HepG2 (cell line): ENCODE data around the gene ACSL3. TPM values are rescaled to one million over a fixed set of nuclear protein-coding genes. Genes with fewer than 3 reads are reported as not detected.

ENCODE experiments used
- ATAC-seq: fragments of 200-7000 bp; cut with Tn5 transposase; 3 replicates; pipeline ENCODE4 v1.9.1; 2020; ENCODE audit warnings: mild to moderate bottlenecking, moderate library complexity
- BruUV-seq: library from RNA; stranded (reverse); fragments of 400-500 nt; replicated peaks from 2 replicates; lab custom pipeline; 2021; lab: Mats Ljungman, UMichigan
- CTCF ChIA-PET: fragments of 300-600 bp; formaldehyde crosslinking; extraction: SDS; loops from one replicate; lab custom pipeline; 2021; ENCODE audit warnings: low total read pairs, inconsistent platforms, low intra/inter-chr PET ratio; lab: Yijun Ruan, JAX
- POLR2A ChIA-PET: fragments of 350-600 bp; sonication (Branson Sonifier 250); formaldehyde crosslinking; loops from one replicate; lab custom pipeline; 2020; ENCODE audit warnings: antibody characterized with exemption, inconsistent platforms; lab: Yijun Ruan, JAX
- DNase-seq: peaks from one replicate; pipeline ENCODE4 v3.0.0-alpha.2; 2015; ENCODE audit warnings: low spot score
- FAIRE-seq: peaks from 3 replicates; lab custom pipeline; 2011; peaks lifted over from hg19 to GRCh38; lab: Jason Lieb, UNC
- H2AFZ ChIP-seq: one replicate; pipeline ENCODE4 v1.6.1; 2011; ENCODE audit warnings: low read length, inconsistent platforms
- H3K27ac ChIP-seq: fragments of 300-600 bp; 3 replicates; pipeline ENCODE4 v1.8.0; 2011; ENCODE audit warnings: mixed run types, mild to moderate bottlenecking, mixed read lengths, low read length, inconsistent platforms; ENCODE audit not compliant: insufficient read depth; ENCODE audit errors: extremely low read length
- H3K27me3 ChIP-seq, 2 experiments: fragments of 200-600 bp in 1 of 2; 2 replicates in 1 of 2; 3 replicates in 1 of 2; pipeline versions ENCODE4 v1.6.0 to v1.8.0; 2011; ENCODE audit warnings: low read length in 2 of 2, mild to moderate bottlenecking in 2 of 2, moderate library complexity in 2 of 2, inconsistent platforms in 1 of 2; ENCODE audit not compliant: insufficient read depth in 2 of 2, control insufficient read depth in 1 of 2
- H3K36me3 ChIP-seq, 2 experiments: fragments of 200-600 bp in 1 of 2; replicated peaks in 1 of 2; 2 replicates in 1 of 2; 3 replicates in 1 of 2; pipeline versions ENCODE4 v1.5.1 to v1.8.0; 2011; ENCODE audit warnings: low read length in 2 of 2, inconsistent platforms in 1 of 2; ENCODE audit not compliant: insufficient read depth in 2 of 2, control insufficient read depth in 1 of 2
- H3K4me1 ChIP-seq: 2 replicates; pipeline ENCODE4 v1.5.1; 2012; ENCODE audit warnings: low read length, inconsistent platforms; ENCODE audit not compliant: insufficient read depth
- H3K4me2 ChIP-seq: 2 replicates; pipeline ENCODE4 v1.6.0; 2011; ENCODE audit warnings: low read depth, low read length, inconsistent platforms
- H3K4me3 ChIP-seq, 3 experiments: fragments of 200-600 bp in 1 of 3; sonication (generic), shearing (Covaris generic) in 1 of 3; replicated peaks in 1 of 3; 2 replicates each; pipeline ENCODE4 v1.5.1; 2011 to 2016; ENCODE audit warnings: low read length in 3 of 3, inconsistent platforms in 2 of 3, low read depth in 2 of 3, mild to moderate bottlenecking in 2 of 3, control low read depth in 1 of 3, mixed read lengths in 1 of 3; ENCODE audit not compliant: insufficient read depth in 1 of 3
- H3K79me2 ChIP-seq: one replicate; pipeline ENCODE4 v1.6.1; 2011; ENCODE audit warnings: low read length, inconsistent platforms; ENCODE audit not compliant: insufficient read depth
- H3K9ac ChIP-seq: 2 replicates; pipeline ENCODE4 v1.6.0; 2011; ENCODE audit warnings: mild to moderate bottlenecking, low read depth, low read length, inconsistent platforms; ENCODE audit not compliant: insufficient read depth
- H3K9me3 ChIP-seq: 2 replicates; pipeline ENCODE4 v1.5.1; 2012; ENCODE audit warnings: mild to moderate bottlenecking, low read length
- H4K20me1 ChIP-seq: 2 replicates; pipeline ENCODE4 v1.6.0; 2011; ENCODE audit warnings: inconsistent platforms, mild to moderate bottlenecking, low read length, moderate library complexity; ENCODE audit not compliant: insufficient read depth
- E2F5 ChIP-seq: sonication (generic); formaldehyde crosslinking; conservative IDR thresholded peaks from 2 replicates; pipeline ENCODE4 v1.4.0; 2020; ENCODE audit warnings: missing genetic modification reagents
- FOXA1 ChIP-seq, 2 experiments: fragments of 450-650 bp in 1 of 2; sonication (generic) in 1 of 2; formaldehyde crosslinking in 1 of 2; IDR thresholded peaks; 2 replicates each; pipeline versions ENCODE4 v1.4.0 to v1.6.1; 2016 to 2020; ENCODE audit warnings: missing genetic modification reagents in 1 of 2
- GLMP ChIP-seq: sonication (generic); formaldehyde crosslinking; IDR thresholded peaks from 2 replicates; pipeline ENCODE4 v1.9.0; 2021; ENCODE audit warnings: missing genetic modification reagents, mild to moderate bottlenecking, borderline replicate concordance
- HIVEP1 ChIP-seq: sonication (generic); formaldehyde crosslinking; IDR thresholded peaks from 2 replicates; pipeline ENCODE4 v1.4.0; 2020; ENCODE audit warnings: mild to moderate bottlenecking, missing genetic modification reagents
- HOMEZ ChIP-seq: IDR thresholded peaks from 2 replicates; pipeline ENCODE4 v1.6.1; 2016; ENCODE audit warnings: low read depth
- HOXD1 ChIP-seq: sonication (generic); formaldehyde crosslinking; IDR thresholded peaks from 2 replicates; pipeline ENCODE4 v1.5.0; 2020; ENCODE audit warnings: missing genetic modification reagents
- KLF6 ChIP-seq: IDR thresholded peaks from 2 replicates; pipeline ENCODE4 v1.8.0; 2016; ENCODE audit warnings: missing biosample characterization, missing genetic modification reagents
- MATR3 ChIP-seq: sonication (generic); formaldehyde crosslinking; IDR thresholded peaks from 2 replicates; pipeline ENCODE4 v1.4.0; 2020; ENCODE audit warnings: missing genetic modification reagents
- NBN ChIP-seq: fragments of 450-650 bp; conservative IDR thresholded peaks from 2 replicates; pipeline ENCODE4 v1.6.1; 2017
- NFKB2 ChIP-seq: sonication (generic); formaldehyde crosslinking; IDR thresholded peaks from 2 replicates; pipeline ENCODE4 v1.4.0; 2020; ENCODE audit warnings: missing genetic modification reagents, borderline replicate concordance
- TARDBP ChIP-seq: sonication (generic); formaldehyde crosslinking; IDR thresholded peaks from 2 replicates; pipeline ENCODE4 v1.8.0; 2022; ENCODE audit warnings: mild to moderate bottlenecking, missing genetic modification reagents
- TEAD2 ChIP-seq: sonication (generic); formaldehyde crosslinking; IDR thresholded peaks from 2 replicates; pipeline ENCODE4 v1.9.0; 2021; ENCODE audit warnings: missing genetic modification reagents
- TFDP2 ChIP-seq: sonication (generic); formaldehyde crosslinking; IDR thresholded peaks from 2 replicates; pipeline ENCODE4 v1.4.0; 2020; ENCODE audit warnings: missing genetic modification reagents
- ZBTB7A ChIP-seq: sonication (generic); formaldehyde crosslinking; IDR thresholded peaks from 2 replicates; pipeline ENCODE4 v1.8.0; 2022; ENCODE audit warnings: mild to moderate bottlenecking, missing genetic modification reagents
- ZMYM3 ChIP-seq: sonication (generic); formaldehyde crosslinking; IDR thresholded peaks from 2 replicates; pipeline ENCODE4 v1.5.1; 2020; ENCODE audit warnings: mild to moderate bottlenecking, missing genetic modification reagents
- ZNF253 ChIP-seq: sonication (generic); formaldehyde crosslinking; IDR thresholded peaks from 2 replicates; pipeline ENCODE4 v1.8.0; 2022; ENCODE audit warnings: mild to moderate bottlenecking, missing genetic modification reagents, borderline replicate concordance
- ZNF430 ChIP-seq: sonication (generic); formaldehyde crosslinking; IDR thresholded peaks from 2 replicates; pipeline ENCODE4 v1.9.0; 2021; ENCODE audit warnings: mild to moderate bottlenecking, missing genetic modification reagents
- ZNF557 ChIP-seq: sonication (generic); formaldehyde crosslinking; IDR thresholded peaks from 2 replicates; pipeline ENCODE4 v1.4.0; 2020; ENCODE audit warnings: missing genetic modification reagents
- ZNF75D ChIP-seq: sonication (generic); formaldehyde crosslinking; IDR thresholded peaks from 2 replicates; pipeline ENCODE4 v1.8.1; 2023; ENCODE audit warnings: missing genetic modification reagents, mild to moderate bottlenecking, borderline replicate concordance
- ZNF788 ChIP-seq: sonication (generic); formaldehyde crosslinking; IDR thresholded peaks from 2 replicates; pipeline ENCODE4 v1.5.0; 2020; ENCODE audit warnings: mild to moderate bottlenecking, missing genetic modification reagents, borderline replicate concordance
- ZNF879 ChIP-seq: sonication (generic); formaldehyde crosslinking; IDR thresholded peaks from 2 replicates; pipeline ENCODE4 v1.8.1; 2023; ENCODE audit warnings: missing genetic modification reagents
- WGBS: methylation state at CpG from one replicate; pipeline ENCODE4 v1.1.6; 2017; ENCODE audit warnings: low lambda C conversion rate; 5-methylcytosine and 5-hydroxymethylcytosine counted together
- in situ Hi-C: cut with HindIII; loops from 2 replicates; pipeline ENCODE4 v1.10.0; 2017; ENCODE audit warnings: low pct_unique_long_range_greater_than_20kb; ENCODE audit not compliant: extremely low pct_ligation_motif_present
- intact Hi-C: fragments of 100-400 bp; cut with micrococcal nuclease; formaldehyde crosslinking; loops from one replicate; pipeline ENCODE4 v1.10.0; 2022; ENCODE audit not compliant: unreplicated experiment
- polyA plus RNA-seq, 8 experiments: library from polyadenylated mRNA; depleted of rRNA in 3 of 8; stranded (reverse) in 7 of 8; unstranded in 1 of 8; fragments of >200 nt; fragmentation: Illumina TruSeq in 4 of 8; extraction: Trizol in 4 of 8; gene quantifications; 2 replicates each; pipeline versions ENCODE4 v1.2.1 to v1.2.3, GENCODE V29; 2011 to 2016; ENCODE audit warnings: low read depth in 4 of 8, missing spikeins in 1 of 8, mixed read lengths in 1 of 8; ENCODE audit not compliant: insufficient read depth in 1 of 8
- total RNA-seq, 5 experiments: library from RNA; depleted of rRNA; stranded (reverse); fragments of >200 nt; fragmentation: Illumina TruSeq; extraction: Trizol; gene quantifications; 2 replicates each; pipeline ENCODE4 v1.2.3, GENCODE V29; 2016; ENCODE audit warnings: low read depth in 1 of 5

ACSL3 gene
- total and polyA plus RNA-seq, 2 of the 13 experiments (the other 11 are each of a cell fraction or from before 2014, with no cell fraction given), result 305 to 365 TPM

- DNase-seq (peak; percentile 61), ATAC-seq (no peak), FAIRE-seq (no peak)
- CTCF ChIA-PET, result interaction anchor here (2.0 kb wide), 1 partner anchor 174 kb away, joined by 5 read pairs; no protein-coding TSS in a partner anchor
- 26% methylated on average over 3 of the region's 3 CpGs for WGBS
- H3K4me2 ChIP-seq, result peak overlapping the region; percentile 91
- H3K4me3 ChIP-seq, result peak overlapping the region; percentile 81 to 99 (median 99)
- no peaks in the 10 kb centered on the region for H3K9me3 ChIP-seq
- intact Hi-C loops, result loop anchor here (2.0 kb wide), 1 partner anchor 15 kb away; no protein-coding TSS in a partner anchor
- no TSS peak for BruUV-seq
- peaks cover 83% of the 10 kb centered on the region for H4K20me1 ChIP-seq
- peaks cover 68% of the 10 kb centered on the region for H3K4me1 ChIP-seq
- H3K79me2 ChIP-seq, result peaks cover 91% of the 10 kb centered on the region
- POLR2A ChIA-PET, result interaction anchor here (1.1 to 8.4 kb wide), 6 partner anchors 22 to 156 kb away, joined by 5 to 68 read pairs (median 10); no protein-coding TSS in a partner anchor
- H3K27ac ChIP-seq, result peak overlapping the region; percentile 82
- H3K36me3 ChIP-seq, result no peaks in the 10 kb centered on the region
- in situ Hi-C loops, result loop anchor here (5.0 kb wide), 2 partner anchors 67 to 157 kb away; no protein-coding TSS in a partner anchor
- peak overlapping the region; percentile 98; the same call in 1 of the 2 replicates for H3K9ac ChIP-seq
- no peaks in the 10 kb centered on the region; a peak in 1 of 5 replicates for H3K27me3 ChIP-seq
- H2AFZ ChIP-seq, result no peak overlapping the region
- TF ChIP-seq TARDBP (CRISPR knock-in tag) (0 out of 2 replicates have a peak, but pooled peaks have one; percentile 29), FOXA1 (IDR thresholded peaks at IDR 0.05) (no peak), FOXA1 (CRISPR knock-in tag; IDR thresholded peaks at IDR 0.05) (no peak), HOXD1 (CRISPR knock-in tag) (no peak), KLF6 (CRISPR knock-in tag) (0 out of 2 replicates have a peak, but pooled peaks have one; percentile 17), TEAD2 (CRISPR knock-in tag) (no peak), ZNF253 (CRISPR knock-in tag) (no peak), ZNF430 (CRISPR knock-in tag) (no peak), MATR3 (CRISPR knock-in tag) (no peak), ZNF557 (CRISPR knock-in tag) (no peak), ZMYM3 (CRISPR knock-in tag) (no peak), ZNF788 (CRISPR knock-in tag) (no peak), TFDP2 (CRISPR knock-in tag) (no peak), NFKB2 (CRISPR knock-in tag) (no peak), ZNF879 (CRISPR knock-in tag) (no peak), ZNF75D (no peak), NBN (no peak), GLMP (no peak), E2F5 (CRISPR knock-in tag) (no peak), ZBTB7A (CRISPR knock-in tag) (no peak), HOMEZ (CRISPR knock-in tag) (no peak), HIVEP1 (no peak)
Observed at GRCh38 chr2:222864296-222864695, 3.5 kb downstream of the ACSL3 start.
